ENCODE measurements around the gene ABCC9.

The ABCC9 gene

GRCh38 chr12:21877293-21877982 is 63.8 kb downstream of the ABCC9 start:
- DNase-seq (ENCODE audit: low read depth): no peak

GRCh38 chr12:21865846-21866245 is 75.4 kb downstream of the ABCC9 start:
- DNase-seq (ENCODE audit: low read depth): no peak

- DNase-seq (ENCODE audit: low read depth): no peak
Observed at GRCh38 chr12:21860534-21860933, 80.7 kb downstream of the ABCC9 start.

- no peak for DNase-seq (ENCODE audit: low read depth)
Observed at GRCh38 chr12:21860128-21860527, 81.1 kb downstream of the ABCC9 start.

GRCh38 chr12:21852251-21852650 is 89.0 kb downstream of the ABCC9 start:
- DNase-seq (ENCODE audit: low read depth): no peak

GRCh38 chr12:21851151-21851550 is 90.1 kb downstream of the ABCC9 start:
- no peak for DNase-seq (ENCODE audit: low read depth)

- DNase-seq (ENCODE audit: low read depth): no peak
Observed at GRCh38 chr12:21850419-21850818, 90.8 kb downstream of the ABCC9 start.

GRCh38 chr12:21849878-21850277 is 91.3 kb downstream of the ABCC9 start:
- no peak for DNase-seq (ENCODE audit: low read depth)

GRCh38 chr12:21848192-21848591 is 93.0 kb downstream of the ABCC9 start:
- no peak for DNase-seq (ENCODE audit: low read depth)

- DNase-seq (ENCODE audit: low read depth): no peak
Observed at GRCh38 chr12:21843795-21844194, 97.4 kb downstream of the ABCC9 start.

- no peak for DNase-seq (ENCODE audit: low read depth)
Observed at GRCh38 chr12:21839776-21840175, 101.5 kb downstream of the ABCC9 start.

- DNase-seq (ENCODE audit: low read depth): no peak
Observed at GRCh38 chr12:21837847-21838246, 103.4 kb downstream of the ABCC9 start.

GRCh38 chr12:21831791-21832344 is 109.4 kb downstream of the ABCC9 start:
- DNase-seq (ENCODE audit: low read depth): no peak

- DNase-seq (ENCODE audit: low read depth): no peak
Observed at GRCh38 chr12:21828779-21829178, 112.4 kb downstream of the ABCC9 start.

- DNase-seq (ENCODE audit: low read depth): no peak
Observed at GRCh38 chr12:21828136-21828775, 113.0 kb downstream of the ABCC9 start.

GRCh38 chr12:21827083-21827482 is 114.1 kb downstream of the ABCC9 start:
- no peak for DNase-seq (ENCODE audit: low read depth)

- DNase-seq (ENCODE audit: low read depth): no peak
Observed at GRCh38 chr12:21826618-21826910, 114.7 kb downstream of the ABCC9 start.

- no peak for DNase-seq (ENCODE audit: low read depth)
Observed at GRCh38 chr12:21825886-21826617, 115.2 kb downstream of the ABCC9 start.

GRCh38 chr12:21823581-21823980 is 117.6 kb downstream of the ABCC9 start:
- no peak for DNase-seq (ENCODE audit: low read depth)

GRCh38 chr12:21819678-21820077 is 121.5 kb downstream of the ABCC9 start:
- no peak for DNase-seq (ENCODE audit: low read depth)

- no peak for DNase-seq (ENCODE audit: low read depth)
Observed at GRCh38 chr12:21819236-21819635, 122.0 kb downstream of the ABCC9 start.

- DNase-seq (ENCODE audit: low read depth): no peak
Observed at GRCh38 chr12:21818627-21819026, 122.6 kb downstream of the ABCC9 start.
